Measurements from ENCODE around the gene MUC13.

The MUC13 gene

GRCh38 chr3:124934577-124934976 is at the start of gene MUC13:
TSS of gene MUC13 (minus strand) at chr3:124934751. CDS start at chr3:124934712, 39 bp downstream.
- no peak for DNase-seq

- DNase-seq = no peak
These were observed 48.3 kb upstream of the MUC13 start for GRCh38 chr3:124982855-124983254.

DNA sequence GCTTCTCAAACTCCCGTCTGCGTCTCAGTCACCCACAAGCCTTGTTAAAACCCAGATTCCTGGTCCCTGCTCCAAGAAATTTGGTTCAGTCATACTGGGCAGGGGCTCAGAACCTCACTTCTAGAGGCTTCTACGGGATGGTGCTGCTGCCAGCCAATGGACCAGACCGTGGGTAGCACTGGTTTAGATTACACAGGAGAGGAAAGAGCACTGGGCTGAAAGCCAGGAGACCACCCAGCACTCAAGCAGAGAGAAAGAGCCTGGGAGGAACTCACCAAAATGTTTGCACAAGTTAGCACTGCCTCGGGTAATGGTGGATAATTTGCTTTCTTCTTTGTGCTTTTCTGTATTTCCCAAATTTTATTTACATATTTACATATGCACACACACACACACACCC is 46.9 kb upstream of the MUC13 start:
- no peak for DNase-seq

- no peak for DNase-seq
These were observed 44.1 kb upstream of the MUC13 start for GRCh38 chr3:124978627-124979026.

- DNase-seq = no peak
These were observed 41.8 kb upstream of the MUC13 start for GRCh38 chr3:124976383-124976782.

GRCh38 chr3:124974691-124975090 is 40.1 kb upstream of the MUC13 start:
- no peak for DNase-seq

GRCh38 chr3:124973290-124973689 is 38.7 kb upstream of the MUC13 start:
- no peak for DNase-seq

- DNase-seq = no peak
These were observed 37.9 kb upstream of the MUC13 start for GRCh38 chr3:124972457-124972856.

DNA sequence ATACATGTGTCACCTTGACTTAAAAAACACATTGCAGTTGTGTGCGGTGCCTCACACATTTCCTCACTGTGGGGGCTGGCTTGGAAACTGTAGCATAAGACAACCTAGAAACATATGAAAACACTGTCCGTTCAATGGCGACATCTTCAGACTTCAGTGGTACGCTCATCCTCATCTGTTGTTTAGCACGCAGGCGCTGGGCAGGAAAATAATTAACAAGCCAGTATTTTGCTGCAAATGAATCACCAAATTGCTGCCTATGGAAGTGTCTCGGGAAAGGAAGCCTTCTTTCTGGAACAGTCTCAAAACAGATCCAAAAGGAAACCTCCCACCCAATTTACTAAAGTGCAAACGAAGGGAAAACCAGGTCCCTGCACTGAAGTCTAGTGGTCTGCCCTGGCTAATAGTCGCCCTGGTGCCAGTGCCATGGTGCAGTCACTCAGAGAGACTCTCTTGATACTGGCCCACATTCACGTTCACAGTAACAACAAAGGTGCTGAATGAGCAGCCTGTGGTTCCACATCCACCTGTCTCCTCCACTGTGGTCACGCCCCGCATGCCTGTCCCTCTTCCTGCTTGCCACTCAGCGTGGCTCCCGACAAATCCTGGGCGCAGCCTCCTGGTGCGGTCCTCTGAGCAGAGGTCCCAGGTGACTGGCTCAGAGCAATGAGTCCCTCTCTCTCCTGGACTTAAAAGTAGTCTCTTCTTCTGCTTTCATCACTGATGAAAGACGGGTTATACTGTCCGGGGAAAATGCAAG is 35.6 kb upstream of the MUC13 start:
- no peak for DNase-seq

- DNase-seq = no peak
These were observed 34.6 kb upstream of the MUC13 start for GRCh38 chr3:124969190-124969589.

DNA sequence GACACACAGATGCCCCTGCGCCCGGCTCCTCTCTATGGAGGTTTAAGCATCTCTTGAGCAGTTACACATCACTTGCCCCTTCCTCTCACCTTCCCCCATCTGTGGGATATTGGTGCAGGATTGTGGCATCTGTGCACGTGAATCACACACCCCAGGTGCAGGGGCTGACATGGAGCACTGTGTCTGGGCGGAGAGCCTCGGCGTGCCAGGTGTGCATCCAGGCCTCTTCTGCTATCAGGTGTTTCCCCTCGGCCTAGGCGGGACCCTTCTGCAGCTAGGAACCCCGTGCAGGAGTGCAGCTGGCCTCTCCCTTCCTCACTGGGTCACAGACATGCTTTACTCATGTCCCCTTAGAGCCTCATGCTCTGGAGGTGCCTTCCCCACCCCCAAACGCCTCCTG is 33.4 kb upstream of the MUC13 start:
- DNase-seq = peak; percentile 89

DNA sequence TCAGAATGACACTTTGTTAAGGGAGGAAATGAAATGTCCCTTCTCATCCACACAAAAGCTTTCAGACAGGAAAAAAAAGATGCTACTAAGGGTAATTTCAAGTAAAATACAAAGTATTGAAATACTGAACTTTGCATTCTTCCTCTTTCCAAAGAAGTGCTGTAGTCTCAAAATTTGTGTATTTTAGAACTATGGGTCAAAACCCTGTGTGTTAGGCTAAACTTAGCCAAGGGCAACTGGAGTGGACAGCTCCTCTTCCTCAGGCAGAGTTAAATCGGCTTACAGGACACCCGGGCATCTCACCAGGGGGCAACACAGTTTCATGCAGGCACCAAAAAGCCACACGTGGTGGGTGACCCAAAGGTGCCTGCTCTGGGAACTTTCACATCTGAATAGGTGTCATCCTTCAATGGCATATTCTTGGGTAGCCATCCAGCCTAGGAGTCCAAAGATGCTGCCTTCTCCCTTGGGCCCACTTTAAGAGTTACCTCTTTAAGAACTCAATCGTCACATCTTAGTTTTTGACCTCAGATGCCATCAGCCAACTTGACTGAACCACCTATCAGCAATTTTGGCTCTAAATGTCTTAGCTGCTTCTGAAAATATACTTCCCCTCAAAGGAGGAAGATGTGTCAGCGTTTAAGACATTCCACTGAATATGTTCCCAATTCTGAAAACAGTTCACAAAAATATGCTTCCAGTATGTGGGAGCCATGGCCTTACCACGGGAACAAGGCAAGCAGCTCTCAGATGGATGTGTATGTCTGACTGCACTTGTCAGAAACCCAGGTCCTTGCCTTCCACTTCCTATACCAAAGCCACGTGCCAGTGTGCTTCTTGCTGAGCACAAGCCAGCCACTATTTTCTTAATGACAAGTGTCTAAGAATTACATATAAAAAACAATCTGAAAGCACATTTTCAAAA is 32.2 kb upstream of the MUC13 start:
- peak; percentile 69 for DNase-seq

DNA sequence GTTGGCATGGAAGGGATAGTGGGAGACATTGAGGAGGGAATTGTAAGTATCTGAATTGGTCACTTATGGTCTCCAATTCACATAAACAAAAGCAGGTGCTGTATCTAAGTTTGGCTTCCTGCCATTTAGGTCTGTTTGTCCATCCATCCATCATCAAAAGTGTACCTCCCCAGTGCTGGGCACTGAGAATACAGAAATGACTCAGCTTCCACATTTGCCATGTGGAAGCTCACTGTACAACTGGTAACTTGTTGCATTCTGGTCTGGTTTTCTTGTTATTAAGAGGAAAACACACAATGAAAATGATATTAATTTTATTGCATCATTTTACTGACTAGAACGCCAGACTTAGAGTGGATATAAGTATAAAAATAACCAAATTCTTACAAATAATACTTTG is 30.9 kb upstream of the MUC13 start:
- peak; percentile 43 for DNase-seq

DNA sequence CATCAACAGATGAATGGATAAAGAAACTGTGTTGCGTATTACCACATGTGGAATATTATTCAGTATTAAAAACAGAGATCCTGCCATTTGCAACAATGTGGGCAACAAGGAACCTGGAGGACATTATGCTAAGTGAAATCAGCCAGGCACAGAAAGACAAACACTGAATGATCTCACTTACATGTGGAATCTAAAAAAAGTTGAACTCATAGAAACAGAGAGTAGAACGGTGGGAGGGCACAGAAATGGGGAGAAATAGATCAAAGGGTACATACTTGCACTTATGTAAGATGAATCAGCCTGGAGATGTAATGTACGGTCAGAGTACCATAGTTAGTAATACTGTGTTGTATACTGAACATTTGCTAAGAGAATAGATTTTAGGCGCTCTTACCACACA is 29.8 kb upstream of the MUC13 start:
- DNase-seq = no peak

DNA sequence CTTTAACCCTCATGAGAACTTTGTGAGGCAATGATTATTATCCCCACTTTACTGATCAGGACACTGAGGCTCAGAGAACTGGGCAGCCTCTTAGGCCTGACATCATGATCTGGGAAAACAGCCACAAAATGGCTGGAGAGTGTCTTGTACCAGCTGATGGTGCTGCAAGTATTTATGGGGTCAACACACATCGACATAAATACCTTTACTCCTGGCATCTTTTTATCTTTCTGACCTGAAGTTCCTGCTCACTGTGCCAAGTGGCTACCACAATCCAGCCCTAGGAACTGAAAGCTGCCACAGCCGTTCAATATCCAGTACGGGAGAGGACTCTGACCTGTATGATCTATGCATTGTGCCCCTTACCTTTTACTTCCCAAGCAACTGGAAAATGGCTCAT is 29.2 kb upstream of the MUC13 start:
- DNase-seq = no peak

- no peak for DNase-seq
These were observed 27.9 kb upstream of the MUC13 start for GRCh38 chr3:124962403-124962940.

DNA sequence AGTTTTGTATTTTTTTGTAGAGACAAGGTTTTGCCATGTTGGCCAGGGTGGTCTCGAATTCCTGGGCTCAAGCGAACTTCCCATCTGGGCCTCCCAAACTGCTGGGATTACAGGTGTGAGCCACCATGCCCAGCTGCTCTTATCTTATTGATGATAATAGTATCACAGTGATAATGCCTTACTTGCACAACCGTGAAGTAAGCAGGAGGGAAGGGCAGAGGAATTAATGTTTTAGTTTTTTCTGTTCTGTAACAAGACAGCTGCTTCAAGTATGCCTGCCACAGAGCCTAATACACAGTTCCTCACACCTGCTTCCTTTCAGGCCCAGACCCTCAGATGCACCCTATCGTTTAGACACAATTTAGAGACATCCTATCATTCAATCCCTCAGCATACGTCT is 26.1 kb upstream of the MUC13 start:
- DNase-seq = no peak

- peak; percentile 55 for DNase-seq
These were observed 25.6 kb upstream of the MUC13 start for GRCh38 chr3:124960105-124960504.

DNA sequence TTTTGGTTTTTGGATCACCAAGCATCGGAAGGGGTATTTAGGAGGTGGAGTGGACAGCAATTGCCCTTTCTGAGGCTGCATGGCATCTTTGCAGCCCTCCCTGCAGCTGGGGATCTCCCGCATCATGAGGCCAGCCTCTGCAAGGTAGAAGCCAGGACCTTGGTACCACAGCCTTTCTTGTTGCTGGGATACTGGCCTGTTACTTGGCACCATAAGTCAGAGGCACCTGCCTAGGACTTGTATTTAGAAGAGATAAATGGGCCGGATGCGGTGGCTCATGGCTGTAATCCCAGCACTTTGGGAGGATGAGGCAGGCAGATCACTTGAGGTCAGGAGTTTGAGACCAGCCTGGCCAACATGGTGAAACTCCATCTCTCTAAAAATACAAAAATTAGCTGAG is 23.4 kb upstream of the MUC13 start:
- peak; percentile 81 for DNase-seq

DNA sequence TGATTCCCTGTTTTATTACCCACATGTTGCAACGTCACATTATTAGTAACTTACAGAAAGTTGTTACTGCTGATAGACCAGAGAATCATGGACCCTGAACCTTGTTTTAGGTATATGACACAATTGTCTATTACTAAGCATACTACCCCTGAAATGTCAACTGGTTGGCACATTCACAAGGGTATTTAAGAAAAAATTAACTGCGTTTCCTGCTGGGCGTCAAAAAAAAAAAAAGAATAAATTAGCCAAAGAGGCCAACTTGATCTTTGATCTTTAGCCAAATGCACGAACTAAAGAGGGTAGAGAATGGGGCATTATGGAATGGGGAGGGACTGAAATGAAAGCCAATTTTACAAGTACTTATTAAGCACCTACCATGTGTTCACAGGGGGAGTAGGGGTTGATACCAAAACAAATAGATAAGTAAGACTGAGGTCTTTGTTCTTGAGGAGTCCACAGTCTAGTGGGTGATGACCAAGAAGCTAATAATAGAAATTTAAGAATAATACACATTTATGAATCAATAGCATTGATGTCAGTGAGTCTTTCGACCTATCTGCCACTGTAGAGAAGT is 17.8 kb upstream of the MUC13 start:
- DNase-seq = no peak

- DNase-seq = no peak
These were observed 17.1 kb upstream of the MUC13 start for GRCh38 chr3:124951511-124952281.

- DNase-seq = no peak
These were observed 15.5 kb upstream of the MUC13 start for GRCh38 chr3:124950026-124950425.

GRCh38 chr3:124942613-124943012 is 8.1 kb upstream of the MUC13 start:
- DNase-seq = no peak

Data from RPMI8226 (cell line).